HG03139 (cell line): ENCODE measurements around the gene MMADHC.

ENCODE experiments used
- ATAC-seq: cut with Tn5 transposase; IDR thresholded peaks from one replicate; pipeline ENCODE4 v1.9.1; 2021; ENCODE audit not compliant: unreplicated experiment

MMADHC gene

DNA sequence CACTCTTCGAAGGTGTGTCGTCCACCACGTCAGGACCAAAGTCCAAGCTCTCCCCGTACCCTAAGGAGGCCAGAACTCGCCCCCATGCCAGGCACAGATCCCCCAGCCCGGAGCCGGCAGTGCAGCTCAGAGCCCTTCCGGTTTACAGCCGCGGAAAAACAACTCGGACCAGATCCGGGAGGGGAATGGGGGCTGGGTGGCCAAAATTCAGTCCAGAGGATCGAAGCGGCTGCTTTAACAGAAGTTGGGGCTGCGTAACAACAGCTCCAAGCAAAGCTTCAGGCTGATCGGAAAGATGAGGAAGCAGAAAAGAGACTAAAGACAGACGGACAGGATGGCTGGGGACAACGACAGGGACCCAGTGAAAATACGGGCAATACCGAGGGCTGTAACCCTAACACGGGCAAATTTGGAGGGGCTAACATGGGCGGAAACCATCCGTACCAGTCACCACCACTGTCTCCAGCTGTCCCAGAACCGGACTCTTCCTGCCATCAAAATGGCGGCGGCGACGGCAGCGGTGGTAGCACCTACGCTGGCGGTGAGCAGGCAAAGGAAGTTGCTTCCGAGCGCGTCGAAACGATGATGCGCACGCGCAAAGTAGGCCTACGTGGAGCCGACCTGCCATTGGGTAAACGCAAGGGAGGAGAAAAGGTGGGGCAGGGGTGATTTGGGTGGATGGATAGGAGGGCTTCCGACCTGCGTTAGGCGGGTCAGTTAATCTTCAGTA, at the start of gene MMADHC:
Gene MMADHC (minus strand): TSS at position 556 of the 730 bp plus-strand sequence. CDS start 678 bp downstream, outside the sequence.
- peak; percentile 98 for ATAC-seq

- no peak for ATAC-seq
These were observed 46.5 kb upstream of the MMADHC start for GRCh38 chr2:149634103-149634502.

DNA sequence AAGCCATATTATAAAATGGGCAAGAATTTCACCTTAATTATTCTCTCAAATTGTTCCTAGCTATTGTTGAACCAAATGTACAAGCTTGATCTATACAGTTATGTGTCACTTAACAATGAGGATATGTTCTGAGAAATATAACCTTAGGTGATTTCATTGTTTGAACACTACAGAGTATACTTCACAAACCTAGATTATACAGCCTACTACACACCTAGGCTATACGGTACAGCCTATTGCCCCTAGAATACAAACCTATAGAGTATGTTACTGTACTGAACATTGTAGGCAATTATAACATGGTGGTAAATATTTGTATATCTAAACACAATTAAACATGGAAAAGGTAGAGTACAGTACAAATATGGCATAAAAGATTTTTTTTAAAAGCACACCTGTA, 42.9 kb upstream of the MMADHC start:
- no peak for ATAC-seq

GRCh38 chr2:149629026-149629425, 41.5 kb upstream of the MMADHC start:
- ATAC-seq, result no peak

GRCh38 chr2:149627111-149627801, 39.7 kb upstream of the MMADHC start:
- ATAC-seq, result no peak

DNA sequence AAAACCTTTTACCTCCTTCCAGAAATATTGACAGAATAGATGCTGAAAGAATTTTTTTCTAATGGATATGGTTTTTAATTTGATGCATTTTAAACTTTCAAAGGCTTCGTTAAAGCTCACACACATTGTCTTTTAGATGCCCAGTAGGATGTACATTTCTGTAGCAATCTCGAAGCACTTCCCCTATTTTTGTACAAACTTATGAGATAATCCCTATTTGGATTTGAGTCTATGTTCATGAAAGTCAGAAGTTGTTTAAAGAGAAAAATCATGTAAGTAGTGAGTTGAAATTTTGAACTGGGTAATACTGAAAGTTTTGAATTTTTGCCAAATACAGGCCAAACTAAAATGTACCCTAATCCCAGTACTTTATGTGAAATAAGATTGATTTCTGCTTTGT, 38.1 kb upstream of the MMADHC start:
- ATAC-seq, result no peak

- no peak for ATAC-seq
These were observed 37.7 kb upstream of the MMADHC start for GRCh38 chr2:149625271-149625670.

DNA sequence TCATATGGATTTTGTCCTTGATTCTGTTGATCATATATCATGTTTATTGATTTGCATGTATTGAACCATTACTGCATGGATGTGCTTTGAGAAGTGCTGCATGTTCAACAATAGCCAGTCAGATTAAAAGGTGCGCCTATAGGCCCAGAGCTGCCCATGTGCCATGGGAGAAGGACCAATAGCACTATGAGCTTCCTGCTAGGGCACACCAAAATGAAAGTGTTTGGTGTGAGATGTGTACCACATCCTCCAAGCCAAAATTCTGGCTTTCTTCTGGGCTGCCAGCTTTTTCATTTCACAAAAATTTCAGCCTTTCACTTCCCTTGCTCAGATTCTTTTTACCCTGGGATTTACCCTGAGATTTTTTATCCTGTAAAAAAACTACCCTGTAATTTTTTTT, 34.8 kb upstream of the MMADHC start:
- ATAC-seq, result no peak

- no peak for ATAC-seq
These were observed 29.9 kb upstream of the MMADHC start for GRCh38 chr2:149617476-149617875.

- no peak for ATAC-seq
These were observed 29.3 kb upstream of the MMADHC start for GRCh38 chr2:149616681-149617456.

DNA sequence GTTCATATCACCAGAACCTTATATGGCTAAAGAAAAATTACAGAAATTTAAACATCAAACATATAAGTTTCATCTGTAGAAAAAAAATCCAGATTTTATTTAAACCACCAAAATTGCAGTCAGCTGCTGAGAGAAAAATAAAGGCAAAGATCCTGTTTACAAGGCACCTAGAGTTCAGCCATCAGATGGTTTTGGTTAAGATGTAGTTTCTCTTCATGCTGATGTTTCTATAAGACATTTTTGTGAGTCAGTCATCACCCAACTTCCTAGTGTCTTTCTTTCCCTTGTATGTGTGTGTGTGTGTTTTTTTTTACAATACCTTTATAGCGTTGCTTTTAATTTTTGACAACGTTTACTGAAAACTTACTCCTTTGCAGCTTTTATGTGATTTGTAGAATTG, 26.1 kb upstream of the MMADHC start:
- no peak for ATAC-seq

DNA sequence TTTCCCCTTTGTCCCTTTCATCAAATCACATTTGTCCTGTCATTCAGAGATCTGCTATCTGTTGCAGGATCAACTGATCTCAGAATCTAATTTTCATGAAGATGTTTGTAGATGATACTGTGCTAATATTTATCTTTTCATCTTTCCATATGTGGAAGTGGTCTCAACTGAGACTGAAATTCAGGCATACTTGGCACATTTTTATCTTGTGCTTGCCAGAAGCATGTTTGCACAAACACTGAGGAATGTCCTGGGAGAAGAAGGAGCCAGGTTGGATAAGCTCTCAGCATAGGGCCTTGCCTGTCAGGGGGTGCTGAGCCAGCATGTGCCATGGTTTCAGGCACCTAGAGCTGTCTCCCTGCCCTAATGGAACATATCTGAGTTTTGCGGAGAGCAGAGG, 24.5 kb upstream of the MMADHC start:
- ATAC-seq, result no peak

- ATAC-seq, result no peak
These were observed 23.7 kb upstream of the MMADHC start for GRCh38 chr2:149611100-149611820.

GRCh38 chr2:149606251-149606811, 18.8 kb upstream of the MMADHC start:
- ATAC-seq, result no peak

DNA sequence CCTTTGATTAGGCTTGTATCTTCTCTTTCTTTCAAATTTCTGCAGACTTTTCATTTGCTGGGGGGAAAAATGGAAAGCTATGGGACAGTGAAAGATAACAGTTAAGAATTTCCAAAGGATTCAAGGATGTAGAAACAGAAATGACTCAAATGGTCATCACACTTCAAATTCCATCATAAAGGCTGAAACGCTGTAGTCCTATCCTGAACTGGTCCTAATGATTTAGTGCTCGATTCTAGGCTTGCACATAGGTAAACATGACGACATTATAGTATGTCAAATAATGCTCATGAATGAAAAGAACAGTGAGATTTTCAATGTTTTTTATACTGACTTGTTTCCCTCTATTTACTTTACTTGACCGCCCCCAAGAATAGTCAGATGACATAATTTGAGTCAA, 15.7 kb upstream of the MMADHC start:
- ATAC-seq, result no peak

GRCh38 chr2:149601141-149601796, 13.7 kb upstream of the MMADHC start:
- no peak for ATAC-seq

DNA sequence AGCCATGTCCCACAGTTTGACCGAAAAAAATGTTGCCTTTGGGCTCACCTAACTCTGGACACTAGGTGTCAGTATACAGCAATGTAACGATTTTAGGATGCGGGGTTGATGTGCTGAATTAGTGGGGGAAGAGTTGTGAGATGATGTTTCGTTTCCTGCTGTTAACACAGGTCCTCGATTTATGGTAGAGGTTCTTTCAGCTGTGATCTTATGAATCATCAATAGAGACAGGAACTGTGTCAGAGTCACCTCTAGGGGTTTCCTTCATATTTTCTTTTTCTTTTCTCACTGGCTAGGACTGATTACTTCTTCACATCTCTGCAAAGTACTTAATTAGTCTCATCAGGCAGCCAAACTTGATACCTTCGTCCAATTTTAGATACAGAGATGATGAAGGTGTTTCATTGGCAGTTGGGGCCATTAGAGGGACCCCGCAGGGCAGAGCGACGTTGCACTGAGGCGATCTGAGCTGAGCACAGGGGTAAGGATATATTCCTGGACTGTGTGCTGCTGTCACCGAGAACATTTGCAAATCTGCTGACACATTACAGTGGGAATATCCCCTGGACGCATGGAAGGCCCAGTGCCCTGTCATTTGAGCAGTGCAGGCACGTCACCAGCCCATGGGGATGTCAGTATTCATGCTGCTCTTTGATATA, 10.2 kb upstream of the MMADHC start:
- ATAC-seq, result peak; percentile 97

- ATAC-seq, result no peak
These were observed 9.6 kb upstream of the MMADHC start for GRCh38 chr2:149597050-149597667.

- no peak for ATAC-seq
These were observed 8.9 kb upstream of the MMADHC start for GRCh38 chr2:149596471-149596870.
